Stimulated activated CD4-positive, alpha-beta T cell treated with anti-CD3 and anti-CD28 coated beads, TNF-alpha, amount 100 ng/mL, for 4 hours (primary cell): ENCODE measurements around the gene MACROD1.

Source experiments
- DNase-seq, 3 experiments: peaks; one replicate each; pipeline ENCODE4 v3.0.0-alpha.2; 2020; ENCODE audit warnings: low read depth in 3 of 3

The MACROD1 gene

GRCh38 chr11:64035576-64035975 lies 130.3 kb downstream of the MACROD1 start, which contains the start of gene FLRT1:
Gene FLRT1, plus strand, starts transcription at chr11:64035931. Its CDS starts 80,337 bp downstream, at chr11:64116268.
- DNase-seq = no peak

DNA sequence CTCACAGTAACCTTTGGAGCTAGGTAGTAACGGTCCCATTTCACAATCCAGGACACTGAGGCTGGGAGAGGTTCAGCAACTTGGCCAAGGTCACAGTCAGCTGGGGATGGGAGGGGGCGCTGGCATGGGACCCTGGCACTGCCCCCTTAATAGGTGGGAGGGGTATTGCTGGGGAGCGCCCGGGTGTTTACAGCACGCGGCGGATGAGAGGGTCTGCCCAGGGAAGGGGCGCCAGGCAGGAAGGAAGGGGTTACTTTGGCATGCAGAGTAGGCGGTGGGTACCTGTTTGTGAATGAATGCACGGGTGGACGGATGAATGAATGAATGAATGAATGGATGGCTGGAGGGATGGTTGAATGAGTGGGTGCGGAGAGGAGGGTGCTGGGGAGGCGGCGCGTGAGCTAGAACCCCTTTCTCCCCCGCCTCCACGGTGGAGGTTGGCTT lies 130.8 kb downstream of the MACROD1 start:
- DNase-seq = no peak

- DNase-seq = no peak
Observed at GRCh38 chr11:64034411-64034811, 131.5 kb downstream of the MACROD1 start.

GRCh38 chr11:64032050-64032449 lies 133.9 kb downstream of the MACROD1 start:
- DNase-seq = no peak

GRCh38 chr11:64031001-64031400 lies 134.9 kb downstream of the MACROD1 start:
- no peak for DNase-seq

DNA sequence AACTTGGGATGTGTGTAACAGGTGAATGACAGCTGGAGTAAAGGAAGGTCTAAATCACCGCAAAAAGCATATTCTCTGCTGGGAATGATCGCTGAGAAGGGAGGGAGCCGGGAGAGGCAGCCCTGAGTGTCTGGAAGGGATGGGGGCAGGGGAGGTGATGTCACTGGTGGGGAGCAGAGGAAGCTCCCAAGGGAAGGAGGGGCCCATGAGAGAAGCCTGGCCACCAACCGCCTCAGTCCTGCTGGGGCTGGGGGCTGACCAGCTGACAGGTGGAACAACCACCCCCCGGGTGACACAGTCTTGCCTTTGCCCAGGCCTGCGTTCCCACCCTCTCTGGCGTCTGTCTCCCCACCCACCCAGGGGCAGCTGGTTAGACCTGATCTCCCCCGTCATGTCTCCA lies 136.1 kb downstream of the MACROD1 start:
- DNase-seq = no peak

DNA sequence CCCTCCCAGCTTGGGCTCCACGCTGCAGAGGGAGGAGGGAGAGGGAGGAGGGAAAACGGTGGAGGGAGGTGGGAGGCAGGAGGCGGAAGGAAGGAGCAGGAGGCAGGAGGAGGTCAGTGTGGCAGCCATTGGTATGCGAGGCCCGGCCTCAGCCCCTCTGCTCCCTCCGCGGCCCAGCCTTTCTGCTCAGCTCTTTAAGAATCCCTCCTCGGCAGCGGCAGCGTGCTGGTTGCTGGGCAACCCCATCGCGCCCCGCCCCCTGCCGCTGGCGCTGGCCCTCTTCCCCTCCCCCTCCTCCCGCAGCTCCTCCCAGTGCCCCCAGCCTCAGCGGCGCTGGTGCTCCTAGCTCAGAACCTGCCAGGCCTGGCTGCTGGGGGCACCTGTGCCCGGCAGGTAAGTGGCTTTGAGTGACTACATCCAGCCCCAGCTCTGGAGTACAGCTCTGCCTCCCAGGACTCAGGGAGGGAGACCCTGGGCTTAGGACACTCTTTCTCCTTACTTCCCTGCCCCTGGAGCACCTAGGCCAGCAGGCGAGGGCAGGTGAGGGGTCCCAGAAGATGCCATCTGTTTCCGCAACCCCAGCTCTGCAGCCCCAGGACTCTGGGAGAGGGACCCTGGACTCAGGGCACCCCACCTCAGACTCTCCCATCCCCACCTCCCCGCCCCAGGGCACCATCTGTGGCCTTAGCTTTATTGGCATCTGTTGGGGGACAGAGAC lies 137.4 kb downstream of the MACROD1 start:
- no peak for DNase-seq

DNA sequence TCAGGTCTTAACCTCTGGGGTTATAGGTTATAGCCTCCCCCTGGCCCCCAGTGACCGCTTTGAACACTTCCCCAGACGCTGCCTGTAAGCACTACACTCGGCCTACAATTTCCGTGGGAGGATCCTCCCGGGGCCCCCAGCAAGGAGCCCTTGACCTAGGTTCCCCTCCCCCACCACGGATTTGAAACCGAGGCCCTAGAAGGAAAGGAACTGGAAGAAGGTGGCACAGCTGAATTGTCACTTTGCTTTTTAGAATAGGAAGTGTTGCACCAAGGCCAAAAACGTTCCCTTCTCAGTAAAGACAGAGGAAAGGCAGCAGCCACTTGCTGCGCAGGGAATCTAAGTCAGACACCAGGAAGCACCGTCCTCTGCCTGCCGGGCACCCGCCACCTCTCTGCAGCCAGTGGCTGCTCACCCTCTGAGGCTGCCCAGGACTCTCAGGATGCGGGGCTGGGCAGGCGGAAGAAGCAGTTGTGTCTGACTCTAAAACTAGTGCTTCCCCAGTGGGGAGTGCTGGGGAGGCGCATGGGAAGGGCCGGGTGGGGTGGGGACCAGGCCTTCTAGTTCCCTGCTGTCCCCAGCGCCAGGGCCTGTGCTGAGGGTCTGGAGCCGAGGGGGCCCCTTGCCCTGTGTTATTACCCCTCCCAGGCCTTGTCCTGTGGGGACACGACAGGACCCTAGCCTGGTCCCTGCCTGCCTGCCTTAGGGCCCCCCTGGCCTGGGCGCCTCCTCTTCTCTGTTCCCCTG lies 138.1 kb downstream of the MACROD1 start:
- no peak for DNase-seq

DNA sequence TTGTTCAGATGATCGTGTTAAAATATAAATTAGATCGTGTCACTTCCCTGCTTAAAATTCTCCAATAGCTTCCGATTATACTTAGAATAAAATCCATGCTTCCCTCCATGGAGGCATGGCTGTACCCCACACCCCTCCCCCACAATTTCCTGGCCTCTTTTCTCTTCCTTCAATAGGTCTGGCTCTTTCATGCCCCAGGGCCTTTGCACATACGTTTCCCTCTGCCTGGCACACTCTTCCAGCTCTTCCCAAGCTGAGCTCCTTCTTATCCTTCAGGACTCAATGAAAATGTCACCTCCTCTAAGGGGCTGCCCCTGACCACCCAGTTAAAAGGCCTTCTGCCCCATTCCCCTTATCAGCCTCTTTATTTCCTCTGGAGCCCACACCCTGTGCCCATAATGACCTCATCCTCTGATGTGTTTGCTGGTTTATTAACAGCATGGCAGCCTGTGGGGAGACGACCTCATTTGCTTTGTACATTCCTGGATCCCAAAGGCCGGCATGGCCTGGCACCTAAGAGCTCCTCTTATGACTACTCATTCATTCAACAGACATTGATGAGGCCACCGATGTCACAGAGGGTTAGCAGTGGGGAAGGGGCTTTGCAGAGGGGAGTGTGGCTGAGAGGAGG lies 139.2 kb downstream of the MACROD1 start:
- no peak for DNase-seq

- no peak for DNase-seq
Observed at GRCh38 chr11:64025205-64025604, 140.7 kb downstream of the MACROD1 start.

- DNase-seq = no peak
Observed at GRCh38 chr11:64023712-64024710, 141.9 kb downstream of the MACROD1 start.

DNA sequence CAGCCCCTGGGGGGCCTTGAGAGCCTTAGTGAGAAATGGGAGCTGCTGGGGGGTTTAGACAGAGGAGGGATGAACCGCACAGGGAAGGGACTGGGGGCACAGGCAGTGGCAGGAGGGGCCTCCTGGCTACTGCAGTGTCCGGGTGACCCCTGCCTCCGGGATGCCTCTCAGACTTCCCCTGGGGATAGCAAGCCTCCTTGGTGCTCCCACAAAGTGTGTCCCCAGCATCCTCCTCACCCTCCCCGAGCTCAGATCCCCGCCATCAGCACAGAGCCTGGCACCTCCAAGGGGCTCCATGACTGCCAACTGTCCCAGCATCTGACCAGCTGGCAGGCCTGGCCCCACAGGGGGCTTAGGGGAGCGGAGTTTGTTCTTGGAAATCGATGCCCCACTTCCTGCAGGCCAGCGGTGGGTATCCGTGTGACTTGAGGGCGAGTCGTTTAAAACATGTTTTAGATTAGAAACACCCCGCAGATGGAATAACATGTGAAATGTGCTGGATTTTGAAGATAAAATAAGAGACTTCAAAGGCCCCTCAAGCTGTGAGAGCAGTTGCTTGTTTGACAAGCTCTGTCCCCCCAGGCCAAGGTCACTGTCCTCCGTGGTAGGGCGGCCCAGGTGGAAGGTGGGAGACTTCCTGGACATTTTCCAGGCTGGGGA lies 143.7 kb downstream of the MACROD1 start:
- no peak for DNase-seq

DNA sequence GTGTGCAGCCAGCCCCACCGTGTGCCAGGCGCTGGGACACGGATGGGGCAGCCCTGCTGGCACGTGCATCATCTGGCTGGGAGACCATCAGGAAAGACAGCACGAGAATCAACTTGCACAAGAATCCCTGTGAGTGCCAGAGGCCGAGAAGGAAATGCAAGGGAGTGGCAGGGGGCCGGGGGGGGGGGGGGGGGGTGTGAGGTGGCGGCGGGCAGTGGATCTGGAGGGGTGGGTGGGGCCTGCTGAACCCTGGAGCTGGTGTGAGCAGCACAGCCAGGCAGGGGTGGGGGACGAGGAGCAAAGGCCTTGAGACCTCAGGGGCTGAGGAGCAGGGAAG lies 144.2 kb downstream of the MACROD1 start:
- DNase-seq = no peak

- no peak for DNase-seq
Observed at GRCh38 chr11:64020976-64021756, 144.7 kb downstream of the MACROD1 start.

GRCh38 chr11:64019106-64020037 lies 146.5 kb downstream of the MACROD1 start:
- DNase-seq = no peak

- DNase-seq = no peak
Observed at GRCh38 chr11:64018310-64018709, 147.6 kb downstream of the MACROD1 start.

GRCh38 chr11:64017945-64018224 lies 148.0 kb downstream of the MACROD1 start:
- no peak for DNase-seq

GRCh38 chr11:64015935-64016845 lies 149.7 kb downstream of the MACROD1 start:
- no peak for DNase-seq
